Fibroblast of the aortic adventitia (primary cell): ENCODE measurements around the gene PLA2G1B. TPM values are rescaled to one million over a fixed set of nuclear protein-coding genes. Genes with fewer than 3 reads are reported as not detected.
"Not testable (repeated sequence)": the region's sequence is repeated elsewhere in the genome, so short reads cannot be mapped to it uniquely, and the experiment has no call there.

ENCODE experiments used
- DNase-seq: peaks from one replicate; pipeline ENCODE4 v3.0.0-alpha.2; 2010; ENCODE audit warnings: low read depth
- H3K4me3 ChIP-seq: 2 replicates; pipeline ENCODE4 v1.5.1; 2011; ENCODE audit warnings: low read depth, mild to moderate bottlenecking, control low read depth, low read length, moderate library complexity
- total RNA-seq: library from RNA; depleted of rRNA; stranded (reverse); fragments of >200 nt; gene quantifications from 2 replicates; pipeline ENCODE4 v1.2.3, GENCODE V29; 2012; ENCODE audit warnings: low replicate concordance
- TF ChIP-seq, protein P1 (sequence below): IDR thresholded peaks from 2 replicates; pipeline ENCODE4 v1.5.1; 2011; ENCODE audit warnings: mild to moderate bottlenecking, low read length, control low read depth, inconsistent platforms; ENCODE audit not compliant: insufficient read depth

PLA2G1B gene
- total RNA-seq, 1 donor: not detected

DNA sequence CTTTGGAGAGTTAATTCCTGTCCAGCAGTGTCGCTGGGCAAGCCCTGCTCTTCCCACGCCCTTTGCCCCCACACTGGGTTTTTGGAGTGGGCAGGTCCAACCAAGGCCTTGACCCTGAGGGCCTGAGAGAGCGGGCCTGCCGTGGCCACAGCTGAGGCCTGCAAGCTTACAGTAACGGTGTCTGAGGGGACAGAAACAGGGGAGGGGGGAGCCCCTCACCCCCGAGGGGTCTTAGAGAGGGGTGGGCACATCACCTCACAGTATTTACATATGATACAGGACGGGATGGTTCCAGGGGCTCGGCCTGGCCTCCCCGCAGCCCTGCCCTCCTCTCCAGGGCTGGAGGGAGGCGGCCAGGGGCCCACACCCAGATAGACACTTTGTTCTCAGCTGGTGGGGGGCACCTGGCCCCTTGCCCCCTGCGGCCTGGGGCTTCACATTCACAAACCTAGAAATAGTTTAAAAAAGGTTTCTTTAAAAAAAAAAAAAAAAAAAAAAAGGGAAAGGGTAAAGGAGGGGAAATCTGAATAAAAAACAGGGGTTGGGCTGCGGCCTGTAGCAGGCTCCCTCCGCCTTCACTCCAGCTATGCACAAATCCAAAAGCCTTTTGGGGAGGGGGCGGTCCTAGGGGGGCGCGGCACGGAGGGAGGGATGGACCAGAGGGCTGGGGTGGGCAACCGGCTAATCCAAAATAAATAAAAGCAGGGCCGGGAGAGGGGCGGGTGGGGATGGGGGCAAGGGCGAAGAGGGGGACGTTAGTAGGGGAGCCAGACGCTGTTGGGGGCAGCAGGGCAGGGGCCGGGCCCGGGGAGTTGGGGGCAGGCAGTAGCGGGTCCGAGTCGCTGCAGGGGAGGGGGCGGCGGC, 14.8 kb upstream of the PLA2G1B start:
- H3K4me3 ChIP-seq: no peak overlapping the region
- TF ChIP-seq, protein P1, sequence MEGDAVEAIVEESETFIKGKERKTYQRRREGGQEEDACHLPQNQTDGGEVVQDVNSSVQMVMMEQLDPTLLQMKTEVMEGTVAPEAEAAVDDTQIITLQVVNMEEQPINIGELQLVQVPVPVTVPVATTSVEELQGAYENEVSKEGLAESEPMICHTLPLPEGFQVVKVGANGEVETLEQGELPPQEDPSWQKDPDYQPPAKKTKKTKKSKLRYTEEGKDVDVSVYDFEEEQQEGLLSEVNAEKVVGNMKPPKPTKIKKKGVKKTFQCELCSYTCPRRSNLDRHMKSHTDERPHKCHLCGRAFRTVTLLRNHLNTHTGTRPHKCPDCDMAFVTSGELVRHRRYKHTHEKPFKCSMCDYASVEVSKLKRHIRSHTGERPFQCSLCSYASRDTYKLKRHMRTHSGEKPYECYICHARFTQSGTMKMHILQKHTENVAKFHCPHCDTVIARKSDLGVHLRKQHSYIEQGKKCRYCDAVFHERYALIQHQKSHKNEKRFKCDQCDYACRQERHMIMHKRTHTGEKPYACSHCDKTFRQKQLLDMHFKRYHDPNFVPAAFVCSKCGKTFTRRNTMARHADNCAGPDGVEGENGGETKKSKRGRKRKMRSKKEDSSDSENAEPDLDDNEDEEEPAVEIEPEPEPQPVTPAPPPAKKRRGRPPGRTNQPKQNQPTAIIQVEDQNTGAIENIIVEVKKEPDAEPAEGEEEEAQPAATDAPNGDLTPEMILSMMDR: no peak
- DNase-seq: no peak

- DNase-seq: no peak
- TF ChIP-seq, protein P1: no peak
- H3K4me3 ChIP-seq: no peak overlapping the region
Measured at GRCh38 chr12:120339256-120339655, 11.7 kb upstream of the PLA2G1B start.

- no peak for DNase-seq
- no peak overlapping the region for H3K4me3 ChIP-seq
- TF ChIP-seq, protein P1: no peak
Measured at GRCh38 chr12:120337730-120338129, 10.2 kb upstream of the PLA2G1B start.

GRCh38 chr12:120336392-120336791, 8.8 kb upstream of the PLA2G1B start:
- DNase-seq, H3K4me3 ChIP-seq: not testable (repeated sequence)

GRCh38 chr12:120335447-120335846, 7.9 kb upstream of the PLA2G1B start:
- peak; percentile 38 for DNase-seq
- H3K4me3 ChIP-seq: not testable (repeated sequence)
- TF ChIP-seq, protein P1: peak; percentile 77

DNA sequence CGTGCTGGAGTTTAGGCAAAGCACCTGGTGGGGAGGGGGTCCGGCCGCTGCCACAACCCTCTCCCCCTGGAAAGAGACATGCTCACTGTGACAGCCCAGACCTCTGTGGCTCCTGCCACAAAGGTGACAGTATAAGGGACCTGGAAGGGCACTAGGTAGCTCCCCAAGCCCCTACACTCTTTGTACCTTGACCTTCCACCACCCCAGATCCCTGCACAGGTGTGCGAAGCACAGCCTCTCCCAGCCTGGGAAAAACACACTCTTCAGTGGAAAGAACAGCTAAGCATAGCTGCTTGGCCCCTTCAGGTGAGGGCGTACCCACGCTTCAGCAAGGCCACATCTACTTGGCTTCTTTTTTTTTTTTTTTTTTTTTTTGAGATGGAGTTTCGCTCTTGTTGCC, 4.9 kb upstream of the PLA2G1B start:
- TF ChIP-seq, protein P1: no peak
- DNase-seq: no peak
- H3K4me3 ChIP-seq: no peak overlapping the region

DNA sequence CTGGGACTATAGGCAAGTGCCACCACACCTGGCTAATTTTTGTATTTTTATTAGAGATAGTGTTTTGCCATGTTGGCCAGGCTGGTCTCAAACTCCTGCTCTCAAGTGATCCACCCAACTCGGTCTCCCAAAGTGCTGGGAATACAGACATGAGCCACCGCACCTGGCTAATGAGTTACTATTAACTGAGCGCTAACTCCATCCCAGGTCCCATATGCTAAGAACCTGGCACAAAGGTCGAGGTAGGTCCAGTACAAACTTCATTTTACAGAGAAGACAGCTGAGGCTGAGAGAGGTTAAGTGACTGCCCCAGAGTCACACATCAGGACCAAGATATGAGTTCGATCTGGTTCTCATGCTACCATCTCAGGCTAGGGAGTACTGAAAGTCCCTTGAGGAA, 4.5 kb upstream of the PLA2G1B start:
- no peak overlapping the region for H3K4me3 ChIP-seq
- TF ChIP-seq, protein P1: no peak
- DNase-seq: no peak
